GM12878 (cell line): Measurements from ENCODE around the gene CCDC85B.

Source experiments
- CTCF ChIP-seq, 3 experiments: IDR thresholded peaks in 2 of 3; conservative IDR thresholded peaks in 1 of 3; 2 replicates each; pipeline ENCODE4 v1.5.1; 2011; ENCODE audit warnings: low read depth in 3 of 3, low read length in 3 of 3, mild to moderate bottlenecking in 3 of 3, control low read depth in 2 of 3, moderate library complexity in 2 of 3, inconsistent platforms in 1 of 3, mixed read lengths in 1 of 3; ENCODE audit not compliant: control insufficient read depth in 2 of 3, insufficient read depth in 1 of 3; ENCODE audit errors: extremely low read depth in 1 of 3
- TAF1 ChIP-seq: IDR thresholded peaks from 2 replicates; pipeline ENCODE4 v1.6.1; 2011; ENCODE audit warnings: mild to moderate bottlenecking, low read depth, low read length, borderline replicate concordance

GRCh38 chr11:65851811-65852507, 38.5 kb upstream of the CCDC85B start:
- TF ChIP-seq TAF1 (no peak), CTCF (IDR thresholded peaks at IDR 0.05 in 2 of 3, conservative IDR thresholded peaks at IDR 0.05 in 1 of 3; ENCODE audit: control insufficient read depth in 2 of 3, extremely low read depth in 1 of 3, insufficient read depth in 1 of 3, low read depth in 3 of 3, low read length in 3 of 3) (no peak)
